Mesenchymal stem cell (in vitro differentiated cells and primary cell): ENCODE data around the gene NOCT.

ENCODE experiments used
- DNase-seq: peaks from one replicate; pipeline ENCODE4 v3.0.0-alpha.2; 2013
- H2AFZ ChIP-seq: one replicate; pipeline ENCODE4 v1.6.1; 2013; ENCODE audit warnings: low read depth, mild to moderate bottlenecking, control low read depth, inconsistent platforms, low read length, moderate library complexity
- H2AK5ac ChIP-seq: 2 replicates; pipeline ENCODE4 v1.6.1; 2013; ENCODE audit warnings: low read length, moderate library complexity, mild to moderate bottlenecking, inconsistent platforms; ENCODE audit not compliant: severe bottlenecking
- H2BK120ac ChIP-seq: one replicate; pipeline ENCODE4 v1.6.1; 2013; ENCODE audit warnings: low read depth, mild to moderate bottlenecking, inconsistent platforms, low read length, moderate library complexity
- H2BK12ac ChIP-seq, 2 experiments: one replicate each; pipeline ENCODE4 v1.6.1; 2013; ENCODE audit warnings: inconsistent platforms in 2 of 2, low read length in 2 of 2, mild to moderate bottlenecking in 2 of 2, moderate library complexity in 2 of 2, control low read depth in 1 of 2
- H2BK15ac ChIP-seq: one replicate; pipeline ENCODE4 v1.6.1; 2013; ENCODE audit warnings: mild to moderate bottlenecking, low read depth, inconsistent platforms; ENCODE audit not compliant: poor library complexity, severe bottlenecking
- H2BK5ac ChIP-seq: 2 replicates; pipeline ENCODE4 v1.6.1; 2013; ENCODE audit warnings: low read depth, mild to moderate bottlenecking, low read length, control low read depth, inconsistent platforms; ENCODE audit not compliant: poor library complexity, severe bottlenecking
- H3K14ac ChIP-seq, 2 experiments: one replicate each; pipeline ENCODE4 v1.6.1; 2013; ENCODE audit warnings: inconsistent platforms in 2 of 2, low read length in 2 of 2, control low read depth in 1 of 2, mild to moderate bottlenecking in 1 of 2, moderate library complexity in 1 of 2
- H3K18ac ChIP-seq, 2 experiments: one replicate each; pipeline ENCODE4 v1.6.1; 2013; ENCODE audit warnings: inconsistent platforms in 2 of 2, low read length in 2 of 2, control low read depth in 1 of 2, low read depth in 1 of 2, mild to moderate bottlenecking in 1 of 2
- H3K23ac ChIP-seq, 2 experiments: one replicate each; pipeline ENCODE4 v1.6.1; 2013; ENCODE audit warnings: inconsistent platforms in 2 of 2, low read length in 2 of 2, mild to moderate bottlenecking in 2 of 2, moderate library complexity in 2 of 2, control low read depth in 1 of 2
- H3K27ac ChIP-seq: 2 replicates; pipeline ENCODE4 v1.5.1; 2013; ENCODE audit warnings: mild to moderate bottlenecking, moderate library complexity, low read length, control low read depth, inconsistent platforms; ENCODE audit not compliant: poor library complexity, severe bottlenecking
- H3K27me3 ChIP-seq, 2 experiments: 2 replicates each; pipeline versions ENCODE4 v1.6.1 to v1.7.0; 2013; ENCODE audit warnings: low read length in 2 of 2, mild to moderate bottlenecking in 2 of 2, moderate library complexity in 2 of 2, control low read depth in 1 of 2, inconsistent platforms in 1 of 2; ENCODE audit not compliant: control insufficient read depth in 1 of 2, insufficient read depth in 1 of 2
- H3K36me3 ChIP-seq, 2 experiments: 2 replicates each; pipeline versions ENCODE4 v1.6.1 to v1.7.0; 2013; ENCODE audit warnings: low read length in 2 of 2, control low read depth in 1 of 2, inconsistent platforms in 1 of 2, low read depth in 1 of 2, mild to moderate bottlenecking in 1 of 2; ENCODE audit not compliant: insufficient read depth in 2 of 2, control insufficient read depth in 1 of 2
- H3K4ac ChIP-seq, 2 experiments: one replicate each; pipeline ENCODE4 v1.6.1; 2013; ENCODE audit warnings: inconsistent platforms in 2 of 2, low read length in 2 of 2, mild to moderate bottlenecking in 2 of 2, moderate library complexity in 2 of 2, control low read depth in 1 of 2, low read depth in 1 of 2
- H3K4me1 ChIP-seq: 2 replicates; pipeline ENCODE4 v1.6.1; 2013; ENCODE audit warnings: low read depth, low read length, control low read depth; ENCODE audit not compliant: control insufficient read depth, insufficient read depth
- H3K4me2 ChIP-seq: 2 replicates; pipeline ENCODE4 v1.6.1; 2013; ENCODE audit warnings: low read length, mild to moderate bottlenecking, inconsistent platforms; ENCODE audit not compliant: poor library complexity, severe bottlenecking
- H3K4me3 ChIP-seq, 2 experiments: 2 replicates each; pipeline versions ENCODE4 v1.5.1 to v1.7.0; 2013; ENCODE audit warnings: low read length in 2 of 2, mild to moderate bottlenecking in 2 of 2, control low read depth in 1 of 2, low read depth in 1 of 2; ENCODE audit not compliant: insufficient read depth in 1 of 2
- H3K79me1 ChIP-seq: replicated peaks from 2 replicates; pipeline ENCODE4 v1.6.1; 2013; ENCODE audit warnings: mild to moderate bottlenecking, control low read depth, low read length, inconsistent platforms; ENCODE audit not compliant: poor library complexity, severe bottlenecking
- H3K9ac ChIP-seq: 2 replicates; pipeline ENCODE4 v1.7.0; 2013; ENCODE audit warnings: mild to moderate bottlenecking, low read length, moderate library complexity
- H3K9me3 ChIP-seq: 2 replicates; pipeline ENCODE4 v1.7.0; 2013; ENCODE audit warnings: mild to moderate bottlenecking, low read length; ENCODE audit not compliant: control insufficient read depth
- H4K8ac ChIP-seq: one replicate; pipeline ENCODE4 v1.6.1; 2013; ENCODE audit warnings: inconsistent platforms, mild to moderate bottlenecking, low read length, moderate library complexity
- H4K91ac ChIP-seq: one replicate; pipeline ENCODE4 v1.6.1; 2013; ENCODE audit warnings: mild to moderate bottlenecking, low read length, inconsistent platforms
- WGBS: methylation state at CpG from one replicate; pipeline ENCODE4 v1.1.7; 2013; ENCODE audit warnings: mixed read lengths; 5-methylcytosine and 5-hydroxymethylcytosine counted together

The NOCT gene

DNA sequence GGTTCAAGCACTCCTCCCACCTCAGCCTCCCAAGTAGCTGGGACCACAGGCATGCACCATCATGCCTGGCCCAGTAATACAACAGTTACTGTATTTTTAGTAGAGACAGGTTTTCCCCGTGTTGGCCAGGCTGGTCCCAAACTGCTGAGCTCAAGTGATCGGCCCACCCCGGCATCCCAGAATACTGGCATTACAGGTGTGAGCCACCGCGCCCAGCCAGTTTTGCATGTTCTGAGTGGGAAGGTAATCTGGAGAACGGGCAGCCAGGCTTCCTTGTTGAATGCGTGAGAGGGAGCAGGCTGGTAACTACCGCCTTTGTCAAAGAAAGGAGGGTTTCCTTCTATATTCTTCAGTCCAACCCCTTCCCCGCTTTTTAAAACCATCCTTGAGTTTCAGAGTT lies 9.1 kb downstream of the NOCT start:
- Histone ChIP-seq H3K4ac (no peak overlapping the region), H2BK12ac (no peak overlapping the region), H3K27me3 (no peaks in the 10 kb centered on the region), H3K4me3 (no peak overlapping the region), H2AK5ac (peak overlapping the region; percentile 56), H3K14ac (no peak overlapping the region), H2AFZ (no peak overlapping the region), H4K91ac (no peak overlapping the region), H2BK15ac (no peak overlapping the region), H2BK5ac (no peak overlapping the region), H2BK120ac (no peak overlapping the region), H3K36me3 (peaks cover 4 to 9% of the 10 kb centered on the region in 2 experiments), H4K8ac (peak overlapping the region; percentile 55), H3K23ac (peak overlapping the region in 1 of 2 experiments; percentile 64), H3K79me1 (no peaks in the 10 kb centered on the region), H3K9me3 (no peaks in the 10 kb centered on the region), H3K18ac (no peak overlapping the region), H3K4me1 (peaks cover 13% of the 10 kb centered on the region), H3K4me2 (no peak overlapping the region), H3K9ac (no peak overlapping the region), H3K27ac (no peak overlapping the region)
- DNase-seq = no peak
- 98% methylated on average over 9 of the region's 9 CpGs for WGBS

DNA sequence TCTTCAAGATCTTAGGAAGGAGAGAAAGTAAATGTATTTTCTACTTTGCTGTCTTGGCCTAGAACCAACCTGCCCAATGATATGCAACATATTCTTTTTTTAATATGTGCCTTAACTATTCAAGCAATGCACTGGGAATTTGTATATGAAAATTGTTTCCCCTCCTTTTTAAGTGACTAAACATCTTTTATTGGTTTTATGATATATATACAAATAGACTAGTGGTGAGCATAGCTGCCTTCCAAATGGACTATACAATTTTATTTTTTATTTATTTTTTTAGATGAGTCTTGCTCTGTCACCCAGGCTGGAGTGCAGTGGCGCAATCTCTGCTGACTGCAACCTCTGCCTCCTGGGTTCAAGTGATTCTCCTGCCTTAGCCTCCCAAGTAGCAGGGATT lies 10.3 kb downstream of the NOCT start:
- Histone ChIP-seq H3K9ac (no peak overlapping the region), H2BK120ac (no peak overlapping the region), H2BK5ac (no peak overlapping the region), H3K36me3 (peaks cover 4 to 9% of the 10 kb centered on the region in 2 experiments), H3K4ac (no peak overlapping the region), H3K27ac (no peak overlapping the region), H4K8ac (no peak overlapping the region), H3K18ac (no peak overlapping the region), H4K91ac (no peak overlapping the region), H3K79me1 (no peaks in the 10 kb centered on the region), H3K9me3 (no peaks in the 10 kb centered on the region), H3K14ac (no peak overlapping the region), H2BK12ac (no peak overlapping the region), H2BK15ac (no peak overlapping the region), H3K4me2 (no peak overlapping the region), H3K4me1 (peaks cover 7% of the 10 kb centered on the region), H3K23ac (no peak overlapping the region), H2AK5ac (no peak overlapping the region), H3K27me3 (no peaks in the 10 kb centered on the region), H3K4me3 (no peak overlapping the region), H2AFZ (no peak overlapping the region)
- DNase-seq = no peak
- 95% methylated on average over 1 of the region's 1 CpG for WGBS

DNA sequence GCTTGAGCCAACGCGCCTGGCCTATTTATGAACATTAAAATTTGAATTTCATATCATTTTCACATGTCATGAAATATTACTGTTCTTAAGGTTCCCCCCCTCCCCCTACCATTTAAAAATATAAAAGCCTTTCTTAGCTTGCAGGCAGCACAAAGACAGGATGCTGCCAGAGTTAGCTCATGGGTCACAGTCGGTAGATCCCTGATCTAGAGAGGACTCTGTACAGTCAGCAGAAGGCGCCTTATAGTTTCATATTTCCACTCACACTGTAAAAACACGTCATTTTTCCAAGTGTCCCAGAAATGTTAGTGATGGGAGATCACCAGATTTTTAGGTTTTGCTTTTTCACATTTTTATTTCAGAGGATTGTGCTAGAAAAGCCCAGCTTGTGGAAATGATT lies 12.2 kb downstream of the NOCT start:
- no peak overlapping the region for H2BK12ac ChIP-seq
- H3K27ac ChIP-seq = no peak overlapping the region
- H3K4me3 ChIP-seq = no peak overlapping the region
- 97% methylated on average over 3 of the region's 5 CpGs for WGBS
- H2BK15ac ChIP-seq = no peak overlapping the region
- H3K14ac ChIP-seq = no peak overlapping the region
- DNase-seq = no peak
- no peak overlapping the region for H3K23ac ChIP-seq
- H4K8ac ChIP-seq = no peak overlapping the region
- H3K9me3 ChIP-seq = no peaks in the 10 kb centered on the region
- H3K9ac ChIP-seq = peak overlapping the region; percentile 3
- no peak overlapping the region for H3K4ac ChIP-seq
- no peak overlapping the region for H2AFZ ChIP-seq
- no peak overlapping the region for H2BK5ac ChIP-seq
- H3K4me2 ChIP-seq = no peak overlapping the region
- peaks cover 7% of the 10 kb centered on the region for H3K4me1 ChIP-seq
- H3K79me1 ChIP-seq = no peaks in the 10 kb centered on the region
- no peak overlapping the region for H4K91ac ChIP-seq
- no peaks in the 10 kb centered on the region for H3K27me3 ChIP-seq
- H3K18ac ChIP-seq = no peak overlapping the region
- H2AK5ac ChIP-seq = no peak overlapping the region
- peaks cover 4 to 9% of the 10 kb centered on the region in 2 experiments for H3K36me3 ChIP-seq
- no peak overlapping the region for H2BK120ac ChIP-seq

DNA sequence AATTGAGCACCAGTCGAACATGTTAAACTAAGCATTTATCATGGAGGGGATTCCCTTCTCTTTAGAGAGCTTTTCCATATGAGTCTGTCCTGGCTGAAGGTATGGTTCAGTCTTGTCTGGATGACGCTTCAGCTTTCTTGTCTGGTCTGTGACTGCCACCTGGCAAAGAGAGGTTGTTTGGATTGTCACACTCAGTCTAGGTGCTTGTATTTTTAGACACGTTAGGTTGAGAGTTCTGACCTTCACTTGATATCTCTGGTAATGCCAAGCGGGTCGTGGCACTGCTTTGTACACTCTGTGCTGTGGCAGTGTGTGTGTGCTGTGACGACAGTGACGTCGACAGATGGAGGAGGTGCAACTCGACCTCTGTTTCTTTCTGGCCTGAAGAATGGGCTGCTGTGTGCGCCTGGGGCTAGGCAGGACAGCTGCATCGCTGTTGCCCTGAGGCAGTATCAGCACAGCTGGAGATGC lies 12.6 kb downstream of the NOCT start:
- 89% methylated on average over 11 of the region's 11 CpGs for WGBS
- H2BK15ac ChIP-seq = no peak overlapping the region
- H3K9me3 ChIP-seq = no peaks in the 10 kb centered on the region
- H4K91ac ChIP-seq = no peak overlapping the region
- no peak overlapping the region for H2BK120ac ChIP-seq
- no peak overlapping the region for H3K27ac ChIP-seq
- H2AFZ ChIP-seq = no peak overlapping the region
- DNase-seq = no peak
- peaks cover 7% of the 10 kb centered on the region for H3K4me1 ChIP-seq
- H3K4me2 ChIP-seq = no peak overlapping the region
- no peak overlapping the region for H3K4me3 ChIP-seq
- H3K79me1 ChIP-seq = no peaks in the 10 kb centered on the region
- H3K14ac ChIP-seq = peak overlapping the region in 1 of 2 experiments; percentile 13
- no peaks in the 10 kb centered on the region for H3K27me3 ChIP-seq
- H3K18ac ChIP-seq = no peak overlapping the region
- no peak overlapping the region for H4K8ac ChIP-seq
- H3K9ac ChIP-seq = peak overlapping the region; percentile 3
- H2BK5ac ChIP-seq = no peak overlapping the region
- H3K36me3 ChIP-seq = peaks cover 4 to 9% of the 10 kb centered on the region in 2 experiments
- H3K4ac ChIP-seq = no peak overlapping the region
- no peak overlapping the region for H2BK12ac ChIP-seq
- H2AK5ac ChIP-seq = no peak overlapping the region
- no peak overlapping the region for H3K23ac ChIP-seq
